Choroid plexus epithelial cell (primary cell): ENCODE measurements around the gene OGT.
"Not testable (repeated sequence)": the region's sequence is repeated elsewhere in the genome, so short reads cannot be mapped to it uniquely, and the experiment has no call there.

Source experiments
- DNase-seq: peaks from one replicate; pipeline ENCODE4 v3.0.0-alpha.2; 2010; ENCODE audit warnings: low read depth
- H3K4me3 ChIP-seq: 2 replicates; pipeline ENCODE4 v1.5.1; 2011; ENCODE audit warnings: low read depth, mild to moderate bottlenecking, control low read depth, low read length, moderate library complexity
- TF ChIP-seq, protein P1 (sequence below): conservative IDR thresholded peaks from 2 replicates; pipeline ENCODE4 v1.5.1; 2011; ENCODE audit warnings: low read depth, mild to moderate bottlenecking, control low read depth, inconsistent platforms, low read length, moderate library complexity

The OGT gene

GRCh38 chrX:71532753-71533425 is at the start of gene OGT:
OGT (plus strand) TSS chrX:71533104; CDS start chrX:71533300, 196 bp downstream.
- peak; percentile 98 for DNase-seq
- TF ChIP-seq, protein P1, sequence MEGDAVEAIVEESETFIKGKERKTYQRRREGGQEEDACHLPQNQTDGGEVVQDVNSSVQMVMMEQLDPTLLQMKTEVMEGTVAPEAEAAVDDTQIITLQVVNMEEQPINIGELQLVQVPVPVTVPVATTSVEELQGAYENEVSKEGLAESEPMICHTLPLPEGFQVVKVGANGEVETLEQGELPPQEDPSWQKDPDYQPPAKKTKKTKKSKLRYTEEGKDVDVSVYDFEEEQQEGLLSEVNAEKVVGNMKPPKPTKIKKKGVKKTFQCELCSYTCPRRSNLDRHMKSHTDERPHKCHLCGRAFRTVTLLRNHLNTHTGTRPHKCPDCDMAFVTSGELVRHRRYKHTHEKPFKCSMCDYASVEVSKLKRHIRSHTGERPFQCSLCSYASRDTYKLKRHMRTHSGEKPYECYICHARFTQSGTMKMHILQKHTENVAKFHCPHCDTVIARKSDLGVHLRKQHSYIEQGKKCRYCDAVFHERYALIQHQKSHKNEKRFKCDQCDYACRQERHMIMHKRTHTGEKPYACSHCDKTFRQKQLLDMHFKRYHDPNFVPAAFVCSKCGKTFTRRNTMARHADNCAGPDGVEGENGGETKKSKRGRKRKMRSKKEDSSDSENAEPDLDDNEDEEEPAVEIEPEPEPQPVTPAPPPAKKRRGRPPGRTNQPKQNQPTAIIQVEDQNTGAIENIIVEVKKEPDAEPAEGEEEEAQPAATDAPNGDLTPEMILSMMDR: no peak
- H3K4me3 ChIP-seq: peak within 1 kb of the TSS; percentile 83

DNA sequence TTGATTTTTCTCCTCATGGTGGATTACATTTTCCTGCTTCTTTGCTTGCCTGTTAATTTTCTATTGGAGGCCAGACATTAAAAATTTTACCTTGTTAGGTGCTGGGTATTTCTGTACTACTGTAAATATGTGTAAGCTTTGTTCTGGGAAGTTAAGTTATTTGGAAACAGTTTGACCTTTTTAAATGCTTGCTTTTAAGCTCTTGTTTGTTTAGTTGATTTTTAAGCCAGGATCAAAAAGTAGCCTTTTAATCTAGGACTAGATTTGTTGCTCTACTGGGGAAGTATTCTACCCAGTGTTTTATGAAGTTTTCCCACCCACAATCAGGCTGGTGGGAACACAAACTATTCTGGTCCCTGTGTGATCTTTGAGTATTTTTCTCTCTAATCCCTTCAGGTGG is 45.1 kb upstream of the OGT start:
- TF ChIP-seq, protein P1: no peak
- DNase-seq: no peak
- no peak overlapping the region for H3K4me3 ChIP-seq

DNA sequence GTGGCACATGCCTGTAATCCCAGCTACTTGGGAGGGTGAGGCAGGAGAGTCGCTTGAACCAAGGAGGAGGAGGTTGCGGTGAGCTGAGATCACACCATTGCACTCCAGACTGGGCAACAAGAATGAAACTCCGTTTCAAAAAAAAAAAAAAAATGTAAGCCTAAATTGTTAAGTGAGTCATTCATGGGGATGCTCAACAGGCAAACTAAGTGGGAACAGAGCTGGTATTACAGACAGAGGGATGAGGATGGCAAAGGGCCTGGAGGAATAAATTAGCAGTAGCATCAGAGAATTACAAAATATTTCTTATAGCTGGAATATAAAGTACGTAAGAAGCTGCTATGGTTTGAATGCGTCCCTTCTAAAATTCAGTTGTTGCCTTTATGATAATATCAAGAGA is 43.4 kb upstream of the OGT start:
- no peak for DNase-seq
- TF ChIP-seq, protein P1: no peak
- no peak overlapping the region for H3K4me3 ChIP-seq

GRCh38 chrX:71492231-71493065 is 40.5 kb upstream of the OGT start:
- no peak for DNase-seq
- TF ChIP-seq, protein P1: no peak
- no peak overlapping the region for H3K4me3 ChIP-seq

DNA sequence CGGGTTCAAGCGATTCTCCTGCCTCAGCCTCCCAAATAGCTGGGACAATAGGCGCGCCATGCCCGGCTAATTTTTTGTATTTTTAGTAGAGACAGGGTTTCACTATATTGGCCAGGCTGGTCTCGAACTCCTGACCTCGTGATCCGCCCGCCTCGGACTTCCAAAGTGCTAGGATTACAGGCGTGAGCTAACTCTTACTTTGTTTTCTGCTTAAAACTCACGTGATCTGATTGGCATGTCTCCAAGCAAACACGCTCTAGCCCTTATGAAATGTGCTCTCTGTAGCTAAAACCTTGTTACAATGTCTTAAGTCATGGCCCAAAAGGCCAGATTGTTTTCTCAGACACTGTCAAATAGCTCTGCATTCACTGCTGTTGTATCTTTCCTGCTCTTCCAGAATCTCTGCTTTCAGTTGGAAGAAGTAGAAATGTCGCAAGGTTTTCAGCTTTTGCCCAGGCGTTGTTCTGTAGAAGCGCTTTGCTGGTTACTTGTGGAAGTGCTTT is 39.7 kb upstream of the OGT start:
- DNase-seq: peak; percentile 41
- H3K4me3 ChIP-seq: no peak overlapping the region
- TF ChIP-seq, protein P1: no peak

DNA sequence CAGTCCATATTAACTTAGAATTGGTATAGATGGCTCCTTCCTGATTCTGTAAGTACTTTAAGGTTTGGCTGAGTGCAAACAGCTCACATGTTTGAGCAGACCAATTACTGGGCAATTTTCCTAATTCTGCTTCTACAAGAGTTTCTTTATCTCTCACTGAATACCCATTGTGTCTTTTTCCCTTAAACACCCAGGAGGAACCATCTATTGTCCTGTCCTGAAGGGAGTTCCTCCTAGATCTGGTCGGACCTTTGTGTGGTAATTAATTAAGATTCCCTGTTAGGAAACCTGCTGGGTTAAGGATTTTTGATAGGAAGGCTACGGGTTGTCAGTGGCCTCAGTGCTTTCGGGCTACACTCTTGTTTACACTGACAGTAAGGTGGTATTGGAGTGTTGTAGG is 36.9 kb upstream of the OGT start:
- not testable (repeated sequence) for H3K4me3 ChIP-seq

DNA sequence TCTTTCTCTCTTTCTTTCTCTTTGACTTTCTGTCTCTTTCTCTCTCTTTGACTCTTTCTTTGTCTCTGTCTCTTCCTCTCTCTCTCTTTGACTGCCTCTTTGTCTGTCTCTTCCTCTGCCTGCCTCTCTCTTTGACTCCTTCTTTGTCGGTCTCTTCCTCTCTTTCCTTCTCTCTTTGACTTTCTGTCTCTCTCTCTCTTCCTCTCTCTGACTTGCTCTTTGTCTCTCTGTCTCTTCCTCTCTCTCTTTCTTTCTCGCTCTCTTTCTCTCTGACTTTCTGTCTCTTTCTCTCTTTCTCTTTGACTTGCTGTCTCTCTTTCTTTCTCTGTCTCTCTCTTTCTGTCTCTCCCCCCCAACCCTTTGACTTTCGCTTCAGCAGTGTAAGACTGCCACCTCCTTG is 36.4 kb upstream of the OGT start:
- TF ChIP-seq, protein P1: no peak
- no peak overlapping the region for H3K4me3 ChIP-seq
- no peak for DNase-seq

More for the DNA sequence above, 36.9 kb upstream of the OGT start:
- not testable (repeated sequence) for DNase-seq

DNA sequence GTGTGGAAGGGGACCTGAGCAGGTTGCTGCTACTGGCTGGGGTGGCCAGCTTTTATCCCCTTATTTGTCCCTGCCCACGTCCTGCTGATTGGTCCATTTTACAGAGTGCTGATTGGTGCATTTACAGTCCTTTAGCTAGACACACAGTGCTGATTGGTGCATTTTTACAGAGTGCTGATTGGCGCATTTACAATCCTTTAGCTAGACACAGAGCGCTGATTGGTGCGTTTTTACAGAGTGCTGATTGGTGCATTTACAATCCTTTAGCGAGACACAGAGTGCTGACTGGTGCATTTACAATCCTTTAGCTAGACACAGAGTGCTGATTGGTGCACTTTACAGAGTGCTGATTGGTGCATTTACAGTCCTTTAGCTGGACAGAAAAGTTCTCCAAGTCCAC is 30.8 kb upstream of the OGT start:
- H3K4me3 ChIP-seq, DNase-seq: not testable (repeated sequence)
